ENCODE measurements around the gene CCSER2.
A peak's percentile ranks its signal among the peaks of the same experiment; 100 is the strongest.

The CCSER2 gene

GRCh38 chr10:84374455-84374854 lies 46.1 kb downstream of the CCSER2 start:
- TF ChIP-seq RARB (CRISPR knock-in tag; IDR thresholded peaks at IDR 0.05) (no peak), TOX (CRISPR knock-in tag; IDR thresholded peaks at IDR 0.05; ENCODE audit: borderline replicate concordance) (no peak), SNAI2 (CRISPR knock-in tag; IDR thresholded peaks at IDR 0.05) (no peak), TCF4 (CRISPR knock-in tag; IDR thresholded peaks at IDR 0.05; ENCODE audit: borderline replicate concordance) (no peak)
- ATAC-seq = no peak

GRCh38 chr10:84375011-84375410 lies 46.6 kb downstream of the CCSER2 start:
- ATAC-seq = peak; percentile 71
- TF ChIP-seq TOX (CRISPR knock-in tag; IDR thresholded peaks at IDR 0.05; ENCODE audit: borderline replicate concordance) (no peak), TCF4 (CRISPR knock-in tag; IDR thresholded peaks at IDR 0.05; ENCODE audit: borderline replicate concordance) (no peak), ZNF70 (CRISPR knock-in tag; IDR thresholded peaks at IDR 0.05) (no peak), ARNTL (CRISPR knock-in tag; IDR thresholded peaks at IDR 0.05; ENCODE audit: borderline replicate concordance, low read depth) (no peak), ISL1 (CRISPR knock-in tag; IDR thresholded peaks at IDR 0.05) (no peak), PATZ1 (CRISPR knock-in tag; IDR thresholded peaks at IDR 0.05; ENCODE audit: borderline replicate concordance) (no peak), ZC3H10 (CRISPR knock-in tag; IDR thresholded peaks at IDR 0.05) (no peak), CSDC2 (CRISPR knock-in tag; IDR thresholded peaks at IDR 0.05) (no peak), BACH2 (CRISPR knock-in tag; IDR thresholded peaks at IDR 0.05; ENCODE audit: borderline replicate concordance) (no peak), ZNF8 (CRISPR knock-in tag; IDR thresholded peaks at IDR 0.05) (no peak), ZFP3 (CRISPR knock-in tag; IDR thresholded peaks at IDR 0.05) (no peak), ESRRG (CRISPR knock-in tag; IDR thresholded peaks at IDR 0.05) (no peak), CSRNP3 (CRISPR knock-in tag; IDR thresholded peaks at IDR 0.05) (no peak), GLIS3 (CRISPR knock-in tag; IDR thresholded peaks at IDR 0.05) (no peak)

GRCh38 chr10:84375881-84376280 lies 47.5 kb downstream of the CCSER2 start:
- TF ChIP-seq TSHZ2 (CRISPR knock-in tag; IDR thresholded peaks at IDR 0.05) (no peak), SNAI2 (CRISPR knock-in tag; IDR thresholded peaks at IDR 0.05) (no peak), POU6F1 (CRISPR knock-in tag; IDR thresholded peaks at IDR 0.05; ENCODE audit: borderline replicate concordance, low read depth) (no peak), ARNTL (CRISPR knock-in tag; IDR thresholded peaks at IDR 0.05; ENCODE audit: borderline replicate concordance, low read depth) (no peak), TCF4 (CRISPR knock-in tag; IDR thresholded peaks at IDR 0.05; ENCODE audit: borderline replicate concordance) (no peak), OSR1 (CRISPR knock-in tag; IDR thresholded peaks at IDR 0.05) (no peak), CSRNP3 (CRISPR knock-in tag; IDR thresholded peaks at IDR 0.05) (no peak), ZNF70 (CRISPR knock-in tag; IDR thresholded peaks at IDR 0.05) (no peak), ESRRG (CRISPR knock-in tag; IDR thresholded peaks at IDR 0.05) (no peak), PPARA (CRISPR knock-in tag; IDR thresholded peaks at IDR 0.05; ENCODE audit: borderline replicate concordance) (no peak), ZNF8 (CRISPR knock-in tag; IDR thresholded peaks at IDR 0.05) (no peak), BACH2 (CRISPR knock-in tag; IDR thresholded peaks at IDR 0.05; ENCODE audit: borderline replicate concordance) (no peak), ZNF565 (CRISPR knock-in tag; conservative IDR thresholded peaks at IDR 0.05; ENCODE audit: low read depth) (no peak)
- ATAC-seq = no peak

Measured in SK-N-SH treated with all-trans-retinoic acid at 6 μM for 48 hours (cell line).